Mesodermal cell (in vitro differentiated cells): Measurements from ENCODE around the gene SEC11C.
A peak's percentile ranks its signal among the peaks of the same experiment; 100 is the strongest.
"Not testable (repeated sequence)": the region's sequence is repeated elsewhere in the genome, so short reads cannot be mapped to it uniquely, and the experiment has no call there.

ENCODE experiments used
- H3K27ac ChIP-seq: 2 replicates; pipeline ENCODE4 v1.7.0; 2013; ENCODE audit warnings: mild to moderate bottlenecking, low read depth, low read length, moderate library complexity; ENCODE audit not compliant: severe bottlenecking
- H3K36me3 ChIP-seq: 2 replicates; pipeline ENCODE4 v1.7.1; 2013; ENCODE audit warnings: mild to moderate bottlenecking, low read length, moderate library complexity; ENCODE audit not compliant: control insufficient read depth, insufficient read depth
- H3K4me1 ChIP-seq: one replicate; pipeline ENCODE4 v1.7.1; 2013; ENCODE audit warnings: mild to moderate bottlenecking, low read length; ENCODE audit not compliant: insufficient read depth, control insufficient read depth, poor library complexity, severe bottlenecking
- H3K4me3 ChIP-seq: 2 replicates; pipeline ENCODE4 v1.7.0; 2013; ENCODE audit warnings: low read length, control low read depth, mild to moderate bottlenecking; ENCODE audit not compliant: insufficient read depth, poor library complexity, severe bottlenecking; ENCODE audit errors: extremely low read depth
- H3K9me3 ChIP-seq: 2 replicates; pipeline ENCODE4 v1.7.1; 2013; ENCODE audit warnings: mild to moderate bottlenecking, low read length, moderate library complexity; ENCODE audit not compliant: control insufficient read depth
- WGBS, 2 experiments: methylation state at CpG; one replicate each; pipeline ENCODE4 v1.1.5; 2013; ENCODE audit warnings: missing lambda C conversion rate in 2 of 2; ENCODE audit not compliant: insufficient coverage in 2 of 2; 5-methylcytosine and 5-hydroxymethylcytosine counted together

The SEC11C gene

DNA sequence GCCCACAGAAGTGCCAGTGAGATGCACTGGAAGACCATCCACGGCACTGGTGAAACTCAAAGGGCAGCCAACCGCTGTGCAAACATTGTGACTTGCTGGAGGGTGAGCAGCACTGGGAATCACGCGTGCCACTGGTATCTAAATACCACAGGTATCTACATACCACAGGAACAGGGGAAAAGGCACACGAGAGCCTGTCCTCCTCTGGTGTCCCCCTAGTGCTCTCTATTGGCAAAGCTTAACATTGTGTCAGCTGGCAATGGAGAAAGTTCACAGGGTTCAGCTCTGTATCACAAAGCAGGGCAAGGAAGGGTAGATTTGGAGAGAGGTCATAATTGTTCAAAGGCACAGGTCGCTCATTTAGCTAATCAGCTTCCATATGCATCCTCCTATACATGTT lies 12.6 kb upstream of the SEC11C start:
- H3K4me3 ChIP-seq: no peak overlapping the region
- WGBS, 2 experiments: 73 to 76% methylated on average over 3 to 4 of the region's 6 CpGs
- no peak overlapping the region for H3K27ac ChIP-seq
- peaks cover 11% of the 10 kb centered on the region for H3K4me1 ChIP-seq
- H3K36me3 ChIP-seq: no peaks in the 10 kb centered on the region
- no peaks in the 10 kb centered on the region for H3K9me3 ChIP-seq

DNA sequence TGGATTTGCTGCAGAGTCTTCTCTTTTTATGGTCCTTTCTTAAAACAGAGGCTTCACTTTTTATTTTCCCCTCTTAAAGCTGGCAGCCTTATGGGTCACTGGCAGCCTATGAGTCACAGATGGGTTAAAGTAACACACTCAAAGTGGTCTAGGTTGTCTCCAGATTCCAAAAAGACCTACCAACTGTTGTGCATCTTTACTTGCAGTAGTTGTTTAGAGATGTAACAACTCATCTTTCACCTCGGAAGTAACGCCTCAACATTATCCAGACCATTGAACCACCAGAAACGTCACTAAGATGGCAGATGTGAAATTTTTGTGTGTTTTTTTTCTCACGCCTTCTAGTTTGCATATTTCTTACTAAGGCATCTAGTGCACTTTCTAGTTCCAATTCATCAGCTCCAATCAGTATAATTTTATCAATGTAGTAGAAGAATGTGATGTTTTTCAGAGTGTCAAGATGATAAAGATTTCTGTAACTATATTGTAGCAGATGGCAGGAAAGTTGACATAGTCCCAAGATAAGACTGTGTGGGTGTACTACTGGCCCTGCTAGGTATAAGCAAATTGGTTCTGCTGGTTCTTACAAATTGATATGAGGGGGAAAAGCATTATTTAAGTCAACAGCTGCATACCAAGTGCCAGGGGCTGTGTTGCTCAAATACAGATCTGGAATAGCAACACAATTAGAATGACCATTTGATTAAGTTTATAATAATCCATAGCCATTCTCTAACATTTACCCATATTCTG lies 9.6 kb upstream of the SEC11C start:
- no peaks in the 10 kb centered on the region for H3K36me3 ChIP-seq
- no peaks in the 10 kb centered on the region for H3K4me1 ChIP-seq
- 70% methylated on average over 2 of the region's 4 CpGs; no CpG with 5 or more reads in 1 of the 2 experiments for WGBS, 2 experiments
- no peaks in the 10 kb centered on the region for H3K9me3 ChIP-seq
- no peak overlapping the region for H3K27ac ChIP-seq
- no peak overlapping the region for H3K4me3 ChIP-seq

DNA sequence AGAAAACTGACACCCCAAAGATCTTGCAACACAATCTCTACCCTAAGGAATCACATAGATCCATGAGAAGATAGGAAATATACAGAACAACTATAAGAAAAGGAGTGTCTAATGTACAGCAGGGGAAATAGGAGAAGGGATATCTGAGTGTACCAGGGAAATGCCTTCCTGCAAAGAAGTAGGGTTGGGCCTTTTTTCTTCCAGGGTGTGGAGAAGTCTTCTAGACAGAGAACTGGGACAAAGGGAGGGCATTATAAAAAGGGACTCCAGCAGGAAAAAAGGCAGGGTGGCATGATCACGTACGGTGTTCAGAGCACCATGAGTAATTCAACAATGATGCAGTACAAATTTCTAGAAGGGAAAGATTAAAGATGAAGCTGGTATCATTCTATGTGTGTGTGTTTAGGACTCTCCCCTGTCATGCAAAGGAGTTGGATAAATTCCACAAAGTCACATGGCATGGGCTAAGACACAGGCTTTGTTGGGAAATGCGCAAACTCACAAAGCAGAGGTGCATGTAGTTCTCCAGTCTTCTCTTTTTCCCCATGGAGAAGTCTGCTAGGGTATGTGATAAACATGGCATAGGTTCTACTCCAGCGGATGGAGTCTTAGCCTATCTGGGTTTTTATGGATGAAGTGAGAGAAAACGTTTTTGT lies 6.7 kb upstream of the SEC11C start:
- WGBS, 2 experiments: 72 to 79% methylated on average over 4 of the region's 5 CpGs
- Histone ChIP-seq H3K36me3 (no peaks in the 10 kb centered on the region), H3K4me1 (no peaks in the 10 kb centered on the region), H3K4me3 (no peak overlapping the region), H3K9me3 (no peaks in the 10 kb centered on the region), H3K27ac (no peak overlapping the region)

DNA sequence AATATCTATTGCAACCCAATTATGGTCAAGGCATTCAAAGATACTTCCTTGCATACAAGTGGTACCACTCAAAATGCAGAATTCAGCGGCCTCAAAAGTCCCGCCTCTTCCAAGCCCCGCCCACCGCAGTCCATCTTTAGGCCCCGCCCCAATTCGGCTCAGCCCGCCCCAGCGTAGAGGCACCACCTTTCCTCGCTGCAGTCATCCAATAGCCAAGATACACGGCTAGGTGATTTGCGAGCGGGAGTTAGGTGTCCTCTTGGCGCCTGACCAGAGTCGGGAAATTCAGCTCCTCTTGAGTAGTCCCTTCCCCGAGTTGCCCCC lies 431 bp upstream of the SEC11C start:
- Histone ChIP-seq H3K27ac (peak overlapping the region; percentile 91), H3K9me3 (no peaks in the 10 kb centered on the region), H3K36me3 (no peaks in the 10 kb centered on the region), H3K4me1 (peaks cover 4% of the 10 kb centered on the region), H3K4me3 (peak overlapping the region; percentile 79)
- 0% methylated on average over 13 of the region's 15 CpGs for WGBS, 2 experiments

DNA sequence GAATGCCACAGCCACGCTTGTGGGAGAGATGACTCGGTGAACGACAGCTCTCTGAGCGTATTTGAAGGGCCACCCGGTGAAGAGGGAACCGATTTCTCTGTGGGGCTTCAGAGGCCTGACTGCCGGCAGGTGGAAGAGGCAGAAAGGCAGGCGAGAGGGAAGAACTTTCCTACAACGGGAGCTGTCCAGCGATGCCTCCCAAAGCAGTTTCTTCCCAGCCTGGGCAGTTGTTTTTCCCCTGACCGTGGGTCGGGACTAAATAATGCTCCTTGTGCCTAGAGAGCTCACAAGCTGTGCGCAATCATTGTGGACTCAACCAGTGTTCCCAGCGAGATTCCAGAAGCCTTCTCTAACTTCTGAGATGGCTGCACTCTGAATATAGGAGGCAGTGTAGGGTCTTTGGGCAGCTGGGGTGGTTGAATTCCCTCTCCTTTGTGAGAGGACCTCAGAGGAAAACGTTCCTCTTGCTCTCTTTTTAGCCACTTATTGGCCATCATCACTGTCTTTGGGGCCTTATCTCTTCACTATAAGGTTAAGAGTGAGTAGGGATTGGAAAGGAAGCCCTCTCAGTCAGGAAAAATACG lies 710 bp downstream of the SEC11C start:
- Histone ChIP-seq H3K36me3 (no peaks in the 10 kb centered on the region), H3K4me1 (peaks cover 4% of the 10 kb centered on the region), H3K27ac (no peak overlapping the region), H3K9me3 (no peaks in the 10 kb centered on the region), H3K4me3 (peak overlapping the region; percentile 79)
- 1 to 5% methylated on average over 14 to 15 of the region's 16 CpGs for WGBS, 2 experiments

DNA sequence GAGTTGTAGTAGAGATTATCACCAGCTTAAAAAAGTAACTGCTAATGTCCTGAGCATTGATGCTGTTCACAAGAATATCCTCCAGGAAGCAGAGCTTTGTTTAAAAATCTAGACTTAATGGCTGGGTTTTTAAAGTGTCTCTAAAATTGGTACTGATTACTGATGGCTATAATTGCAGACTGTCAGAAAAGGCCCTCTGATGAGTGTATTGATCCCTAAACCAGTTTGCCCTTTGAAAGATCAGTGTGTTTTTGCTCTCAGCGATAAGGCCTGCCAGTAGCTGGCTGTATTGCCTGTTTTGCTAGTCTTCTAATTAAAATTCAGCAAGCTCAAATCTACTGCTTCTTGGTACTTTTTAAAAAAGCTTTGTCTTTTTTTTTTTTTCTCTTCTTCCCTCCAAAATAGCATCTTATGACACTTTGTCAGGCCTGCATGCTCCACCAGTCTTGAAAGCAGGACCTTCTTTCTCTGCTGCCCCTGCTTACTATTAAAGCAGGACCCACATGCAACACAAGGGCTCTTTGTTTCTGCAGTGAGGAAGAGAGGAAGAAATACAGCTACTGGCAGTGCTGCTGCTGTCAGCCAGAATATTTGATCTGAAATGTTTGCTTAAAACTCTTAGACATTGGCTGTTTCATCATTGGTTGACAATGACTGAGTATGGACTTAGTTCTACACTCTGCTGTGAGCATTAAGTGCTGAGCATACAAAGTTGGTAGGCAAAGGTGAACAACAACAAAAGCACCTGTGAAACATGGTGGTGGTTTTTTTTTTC lies 1.8 kb downstream of the SEC11C start:
- Histone ChIP-seq H3K4me3 (no peak overlapping the region), H3K4me1 (peaks cover 4% of the 10 kb centered on the region), H3K9me3 (no peaks in the 10 kb centered on the region), H3K27ac (no peak overlapping the region), H3K36me3 (no peaks in the 10 kb centered on the region)
- WGBS, 2 experiments: 57 to 100% methylated on average over 1 of the region's 1 CpG

DNA sequence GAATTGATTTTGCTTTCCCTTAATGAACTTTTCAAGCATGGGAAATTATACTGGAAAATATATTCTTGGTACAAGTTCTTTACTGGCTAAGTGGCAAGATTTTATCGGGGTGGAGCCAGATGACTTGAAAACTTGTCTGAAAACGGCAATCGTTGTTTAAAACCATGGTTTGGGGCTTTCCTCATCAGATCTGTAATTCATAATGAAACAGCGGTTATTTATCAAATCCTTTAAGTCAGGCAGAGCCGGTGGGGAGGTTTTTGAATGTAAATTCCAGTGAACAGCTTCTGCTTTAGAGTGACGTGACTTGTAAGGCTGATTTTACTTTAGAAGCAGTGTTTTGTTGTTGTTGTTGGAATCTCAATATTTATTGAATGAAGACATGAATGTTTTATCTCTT lies 2.6 kb downstream of the SEC11C start:
- H3K36me3 ChIP-seq: no peaks in the 10 kb centered on the region
- H3K9me3 ChIP-seq: no peaks in the 10 kb centered on the region
- H3K4me3 ChIP-seq: no peak overlapping the region
- WGBS, 2 experiments: 85 to 94% methylated on average over 5 to 6 of the region's 6 CpGs
- peaks cover 4% of the 10 kb centered on the region for H3K4me1 ChIP-seq
- H3K27ac ChIP-seq: no peak overlapping the region

DNA sequence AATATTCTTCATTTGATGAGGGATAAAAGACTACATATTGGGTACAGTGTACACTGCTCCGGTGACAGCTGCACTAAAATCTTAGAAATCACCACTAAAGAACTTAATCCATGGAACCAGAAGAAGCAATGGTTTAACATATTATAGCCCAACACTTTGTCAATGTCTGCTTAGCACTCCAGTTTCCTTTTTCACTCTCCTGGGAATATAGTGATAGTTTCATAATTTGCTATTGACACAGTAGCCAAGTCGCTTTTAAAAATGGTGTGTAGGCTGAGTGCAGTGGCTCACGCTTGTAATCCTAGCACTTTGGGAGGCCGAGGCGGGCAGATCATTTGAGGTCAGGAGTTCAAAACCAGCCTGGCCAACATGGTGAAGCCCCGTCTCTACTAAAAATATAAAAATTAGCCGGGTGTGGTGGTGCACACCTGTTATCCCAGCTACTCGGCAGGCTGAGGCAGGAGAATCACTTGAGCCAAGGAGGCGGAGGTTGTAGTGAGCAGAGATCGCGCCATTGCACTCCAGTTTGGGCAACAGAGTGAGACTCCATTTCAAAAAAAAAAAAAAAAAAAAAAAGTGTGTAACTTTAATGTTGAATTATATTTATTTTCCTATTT lies 3.2 kb downstream of the SEC11C start:
- H3K4me1 ChIP-seq, H3K4me3 ChIP-seq, H3K36me3 ChIP-seq, H3K9me3 ChIP-seq, H3K27ac ChIP-seq: not testable (repeated sequence)
- 95 to 98% methylated on average over 6 to 8 of the region's 11 CpGs for WGBS, 2 experiments

DNA sequence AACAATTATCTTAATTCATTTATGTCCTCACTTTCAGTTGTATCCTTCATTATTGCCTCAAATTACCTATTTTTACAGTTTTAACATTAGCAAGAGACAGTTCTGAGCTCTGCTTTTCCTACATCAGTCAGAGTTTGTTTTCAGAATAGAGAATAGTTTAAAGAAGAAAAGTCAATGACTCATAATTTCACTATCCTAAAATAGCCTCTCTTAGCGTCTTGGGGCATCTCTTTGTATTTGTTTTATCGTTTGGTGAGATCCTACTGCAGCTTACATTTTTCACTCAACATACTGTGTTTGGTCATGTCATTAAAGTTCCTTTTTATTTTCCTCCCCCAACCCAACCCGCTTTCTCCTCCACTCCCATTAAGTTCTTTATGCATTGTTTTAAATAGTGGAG lies 3.8 kb downstream of the SEC11C start:
- WGBS, 2 experiments: no CpG with 5 or more reads among the region's 3 CpGs
- H3K27ac ChIP-seq: no peak overlapping the region
- no peaks in the 10 kb centered on the region for H3K36me3 ChIP-seq
- no peak overlapping the region for H3K4me3 ChIP-seq
- H3K9me3 ChIP-seq: no peaks in the 10 kb centered on the region
- H3K4me1 ChIP-seq: peaks cover 4% of the 10 kb centered on the region

DNA sequence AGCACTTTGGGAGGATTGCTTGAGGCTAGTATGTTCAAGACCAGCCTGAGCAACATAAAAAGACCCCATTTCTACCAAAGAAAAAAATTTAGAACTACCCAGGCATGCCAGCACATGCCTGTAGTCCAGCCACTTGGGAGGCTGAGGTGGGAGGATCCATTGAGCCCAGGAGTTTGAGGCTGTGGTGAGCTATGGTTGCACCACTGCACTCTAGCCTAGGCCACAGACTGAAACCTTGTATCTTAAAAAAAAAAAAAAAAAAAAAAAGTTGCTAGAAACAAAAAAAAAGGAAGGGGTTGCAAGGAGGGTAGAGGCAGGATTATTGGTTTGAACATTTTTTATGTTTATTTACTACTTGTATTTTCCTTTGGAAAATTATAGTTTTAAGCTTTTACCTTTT lies 4.8 kb downstream of the SEC11C start:
- H3K27ac ChIP-seq: no peak overlapping the region
- H3K36me3 ChIP-seq: no peaks in the 10 kb centered on the region
- H3K4me3 ChIP-seq: no peak overlapping the region
- H3K9me3 ChIP-seq: no peaks in the 10 kb centered on the region
- peaks cover 4% of the 10 kb centered on the region for H3K4me1 ChIP-seq
